ENCODE measurements around the gene MAP1B.
A peak's percentile ranks its signal among the peaks of the same experiment; 100 is the strongest.

Gene MAP1B

DNA sequence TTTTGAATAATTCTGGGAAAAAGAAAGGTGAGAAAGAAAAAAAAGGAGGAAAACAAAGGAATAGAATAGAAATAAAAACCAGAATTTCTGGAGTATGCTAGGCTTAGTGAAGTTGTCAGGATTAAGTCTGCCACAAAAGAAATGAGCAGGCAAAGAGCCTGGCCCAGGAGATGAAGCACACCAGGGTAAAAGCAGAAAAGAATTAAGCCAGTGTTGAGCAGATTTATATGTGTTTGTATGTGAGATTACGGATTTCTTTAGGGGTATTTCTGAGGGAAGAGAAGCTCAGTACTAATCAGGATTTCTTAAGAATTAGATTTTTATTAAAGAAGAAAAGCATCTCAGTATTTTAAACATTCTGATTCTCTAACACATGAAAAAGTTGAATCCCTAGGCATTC is 138.3 kb downstream of the MAP1B start:
- Mint-ChIP-seq H3K4me1 (peaks cover 22% of the 10 kb centered on the region), H3K27ac (ENCODE audit: low read depth) (no peak overlapping the region), H3K4me3 (no peak overlapping the region), H3K9me3 (no peaks in the 10 kb centered on the region), H3K36me3 (ENCODE audit: insufficient read depth) (no peaks in the 10 kb centered on the region), H3K27me3 (no peaks in the 10 kb centered on the region)
- DNase-seq (ENCODE audit: low spot score in 2 of 2) (no peak), ATAC-seq (replicated peaks; ENCODE audit: extremely low read depth, poor library complexity, severe bottlenecking) (no peak)

DNA sequence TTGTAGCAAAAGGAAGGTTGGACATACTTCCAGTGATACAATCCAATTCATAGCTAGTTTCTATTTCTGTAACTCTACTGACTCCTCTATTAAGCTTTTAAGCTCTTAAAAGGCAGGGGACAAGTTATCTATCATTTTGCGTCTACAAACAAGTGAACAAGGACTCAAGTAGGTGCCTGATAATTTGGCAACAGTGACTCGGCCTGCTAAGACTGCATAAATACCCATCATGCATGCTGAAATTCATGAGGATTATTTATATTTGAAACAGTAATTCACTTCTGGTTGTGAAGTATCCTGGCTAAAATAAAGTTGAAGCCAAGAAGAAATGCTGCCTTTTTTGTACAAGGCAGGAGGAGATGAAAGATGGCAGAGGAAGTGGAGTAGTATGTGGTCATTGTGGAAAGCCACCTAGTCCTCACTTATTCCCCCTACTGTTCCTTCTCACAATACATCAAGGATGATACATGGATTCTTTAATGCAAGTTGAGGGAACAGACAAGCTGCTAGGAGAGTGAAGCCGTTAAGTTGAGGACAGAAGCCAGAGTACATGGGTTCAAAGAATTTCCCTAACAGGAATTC is 138.8 kb downstream of the MAP1B start:
- H3K9me3 Mint-ChIP-seq: no peaks in the 10 kb centered on the region
- H3K4me3 Mint-ChIP-seq: no peak overlapping the region
- no peaks in the 10 kb centered on the region for H3K27me3 Mint-ChIP-seq
- no peaks in the 10 kb centered on the region for H3K36me3 Mint-ChIP-seq (ENCODE audit: insufficient read depth)
- H3K27ac Mint-ChIP-seq (ENCODE audit: low read depth): no peak overlapping the region
- ATAC-seq (replicated peaks; ENCODE audit: extremely low read depth, poor library complexity, severe bottlenecking): peak; percentile 60
- no peak for DNase-seq (ENCODE audit: low spot score in 2 of 2)
- H3K4me1 Mint-ChIP-seq: peaks cover 25% of the 10 kb centered on the region

DNA sequence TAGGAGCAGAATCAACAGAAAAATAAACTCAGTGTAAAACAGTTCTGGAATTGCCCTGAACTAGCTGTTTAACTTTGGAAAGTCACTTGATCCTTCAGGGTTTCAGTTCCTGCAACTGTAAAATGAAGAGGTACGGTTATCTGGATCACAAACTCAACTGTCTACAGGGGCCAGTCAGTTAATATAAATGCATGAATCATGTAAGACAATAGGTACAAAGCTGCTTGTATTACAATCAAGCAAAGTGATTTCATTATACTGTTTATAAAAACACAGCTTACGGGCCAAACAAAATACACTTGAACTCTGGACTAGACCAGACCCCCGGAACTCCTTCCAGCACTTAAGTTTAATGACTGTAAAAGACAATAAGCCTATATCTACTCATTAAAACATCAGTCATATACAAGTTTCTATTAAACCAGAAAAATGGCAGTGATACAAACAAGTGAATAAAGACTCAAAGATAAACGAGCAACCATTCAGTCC is 139.7 kb downstream of the MAP1B start:
- Mint-ChIP-seq H3K9me3 (no peaks in the 10 kb centered on the region), H3K27me3 (no peaks in the 10 kb centered on the region), H3K4me3 (no peak overlapping the region), H3K36me3 (ENCODE audit: insufficient read depth) (no peaks in the 10 kb centered on the region), H3K27ac (ENCODE audit: low read depth) (no peak overlapping the region), H3K4me1 (peaks cover 29% of the 10 kb centered on the region)
- ATAC-seq (replicated peaks; ENCODE audit: extremely low read depth, poor library complexity, severe bottlenecking) (no peak), DNase-seq (ENCODE audit: low spot score in 2 of 2) (no peak)

DNA sequence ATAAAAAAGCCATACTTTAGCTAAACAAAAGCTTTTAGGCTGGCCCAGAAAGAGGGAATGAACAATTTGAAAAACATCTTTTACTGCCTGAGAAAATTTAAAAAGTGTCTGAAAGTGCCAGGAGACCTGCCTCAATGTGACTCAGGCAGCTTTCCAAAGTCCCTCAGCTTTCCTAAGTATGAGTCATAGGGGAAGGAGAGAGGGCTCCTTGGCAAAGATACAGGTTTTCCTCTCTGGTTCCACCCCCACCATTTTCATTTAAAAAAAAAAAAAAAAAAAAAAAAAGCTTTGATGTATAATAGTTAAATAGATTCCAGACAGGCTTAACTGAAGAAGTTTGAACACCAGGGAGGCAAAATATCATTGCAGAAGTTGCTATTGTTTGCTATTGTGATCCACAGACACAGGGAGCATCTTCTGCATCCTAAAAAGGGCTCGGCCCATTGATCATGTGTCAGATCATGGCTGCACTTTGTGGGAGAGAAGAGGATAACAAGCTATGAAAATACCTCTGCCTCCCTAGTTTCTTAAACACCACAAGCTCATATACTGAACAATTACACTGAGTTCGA is 141.2 kb downstream of the MAP1B start:
- peaks cover 3% of the 10 kb centered on the region for H3K36me3 Mint-ChIP-seq (ENCODE audit: insufficient read depth)
- ATAC-seq (replicated peaks; ENCODE audit: extremely low read depth, poor library complexity, severe bottlenecking): no peak
- H3K27ac Mint-ChIP-seq (ENCODE audit: low read depth): no peak overlapping the region
- DNase-seq (ENCODE audit: low spot score in 2 of 2): no peak
- H3K9me3 Mint-ChIP-seq: no peaks in the 10 kb centered on the region
- H3K4me1 Mint-ChIP-seq: peaks cover 34% of the 10 kb centered on the region
- no peak overlapping the region for H3K4me3 Mint-ChIP-seq
- no peaks in the 10 kb centered on the region for H3K27me3 Mint-ChIP-seq

DNA sequence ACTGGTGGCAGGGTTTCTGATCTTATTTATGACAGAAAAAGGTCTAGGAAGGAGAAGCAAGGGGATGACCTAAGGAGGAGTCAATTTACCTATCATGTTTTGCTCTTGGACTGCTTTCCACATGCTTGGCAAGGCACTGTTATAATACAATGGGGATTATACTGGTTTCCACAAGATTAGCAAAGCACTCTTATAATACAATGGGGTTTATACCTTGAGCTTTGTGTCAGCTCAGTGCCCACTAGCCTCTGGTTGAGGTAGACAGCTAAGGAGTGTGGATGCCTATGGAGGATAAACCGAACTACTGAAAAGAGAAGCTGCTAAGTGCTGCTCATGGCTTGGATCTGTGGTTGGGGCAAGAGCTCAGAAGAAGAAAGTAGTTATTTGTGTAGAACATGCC is 144.1 kb downstream of the MAP1B start:
- peaks cover 17% of the 10 kb centered on the region for H3K4me1 Mint-ChIP-seq
- H3K36me3 Mint-ChIP-seq (ENCODE audit: insufficient read depth): peaks cover 3% of the 10 kb centered on the region
- no peak overlapping the region for H3K4me3 Mint-ChIP-seq
- no peak overlapping the region for H3K27ac Mint-ChIP-seq (ENCODE audit: low read depth)
- DNase-seq (ENCODE audit: low spot score in 2 of 2) (no peak), ATAC-seq (replicated peaks; ENCODE audit: extremely low read depth, poor library complexity, severe bottlenecking) (no peak)
- no peaks in the 10 kb centered on the region for H3K27me3 Mint-ChIP-seq
- H3K9me3 Mint-ChIP-seq: no peaks in the 10 kb centered on the region

- H3K9me3 Mint-ChIP-seq: no peaks in the 10 kb centered on the region
- H3K27ac Mint-ChIP-seq (ENCODE audit: low read depth): no peak overlapping the region
- no peak overlapping the region for H3K4me3 Mint-ChIP-seq
- H3K4me1 Mint-ChIP-seq: peaks cover 12% of the 10 kb centered on the region
- ATAC-seq (replicated peaks; ENCODE audit: extremely low read depth, poor library complexity, severe bottlenecking) (no peak), DNase-seq (ENCODE audit: low spot score in 2 of 2) (no peak)
- peaks cover 3% of the 10 kb centered on the region for H3K36me3 Mint-ChIP-seq (ENCODE audit: insufficient read depth)
- no peaks in the 10 kb centered on the region for H3K27me3 Mint-ChIP-seq
Measured at GRCh38 chr5:72252008-72252407, 144.7 kb downstream of the MAP1B start.

DNA sequence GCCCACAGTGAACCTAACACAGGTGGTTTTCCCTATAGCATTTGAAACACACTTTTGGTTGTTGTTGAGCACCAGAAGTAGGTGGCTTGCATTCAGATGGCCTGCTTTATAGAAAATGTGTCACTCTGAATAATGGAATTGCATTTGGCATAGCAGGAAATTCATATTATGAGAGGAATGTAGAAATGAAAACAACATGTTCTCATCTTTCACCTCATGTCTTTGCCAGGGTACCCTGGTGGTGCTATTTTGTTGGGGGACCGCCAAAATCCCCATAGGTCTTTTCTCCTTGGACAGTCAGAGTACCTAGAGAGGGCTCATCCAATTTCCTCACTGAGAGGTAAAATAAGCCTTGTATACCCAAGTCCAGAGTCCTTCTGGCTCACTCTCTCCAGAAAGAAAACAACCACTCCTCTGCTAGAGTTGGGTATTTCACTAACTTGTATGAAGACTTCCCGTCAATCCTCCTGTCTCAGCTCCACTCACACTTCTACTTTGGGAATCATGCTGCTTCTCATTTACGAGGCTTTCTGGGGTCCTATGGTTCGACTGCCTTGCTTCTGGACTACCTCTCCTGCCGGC is 145.4 kb downstream of the MAP1B start:
- Mint-ChIP-seq H3K4me3 (no peak overlapping the region), H3K4me1 (peaks cover 17% of the 10 kb centered on the region), H3K27me3 (no peaks in the 10 kb centered on the region), H3K36me3 (ENCODE audit: insufficient read depth) (peaks cover 4% of the 10 kb centered on the region), H3K9me3 (no peaks in the 10 kb centered on the region), H3K27ac (ENCODE audit: low read depth) (no peak overlapping the region)
- no peak for DNase-seq (ENCODE audit: low spot score in 2 of 2)
- ATAC-seq (replicated peaks; ENCODE audit: extremely low read depth, poor library complexity, severe bottlenecking): no peak

DNA sequence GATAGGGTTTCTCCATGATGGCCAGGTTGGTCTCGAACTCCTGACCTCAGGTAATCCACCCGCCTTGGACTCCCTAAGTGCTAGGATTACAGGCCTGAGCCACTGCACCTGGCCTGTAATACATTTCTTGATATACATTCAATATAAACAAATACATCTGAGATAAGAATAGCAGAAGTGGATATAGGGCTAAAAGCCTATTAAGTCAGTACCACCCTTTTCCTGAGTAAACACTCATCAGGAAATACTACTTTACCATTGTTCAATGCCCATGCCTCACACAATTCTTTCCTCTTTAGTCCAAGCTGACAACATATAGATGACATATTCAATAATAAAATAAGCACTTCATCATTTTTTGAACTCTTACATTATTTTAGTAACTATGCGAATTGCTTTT is 148.0 kb downstream of the MAP1B start:
- DNase-seq (ENCODE audit: low spot score in 2 of 2) (no peak), ATAC-seq (replicated peaks; ENCODE audit: extremely low read depth, poor library complexity, severe bottlenecking) (no peak)
- H3K27me3 Mint-ChIP-seq: no peaks in the 10 kb centered on the region
- H3K4me3 Mint-ChIP-seq: no peak overlapping the region
- H3K36me3 Mint-ChIP-seq (ENCODE audit: insufficient read depth): peaks cover 4% of the 10 kb centered on the region
- H3K27ac Mint-ChIP-seq (ENCODE audit: low read depth): no peak overlapping the region
- H3K4me1 Mint-ChIP-seq: peaks cover 18% of the 10 kb centered on the region
- no peaks in the 10 kb centered on the region for H3K9me3 Mint-ChIP-seq

GRCh38 chr5:72255670-72256069 is 148.4 kb downstream of the MAP1B start:
- no peaks in the 10 kb centered on the region for H3K9me3 Mint-ChIP-seq
- H3K27me3 Mint-ChIP-seq: no peaks in the 10 kb centered on the region

DNA sequence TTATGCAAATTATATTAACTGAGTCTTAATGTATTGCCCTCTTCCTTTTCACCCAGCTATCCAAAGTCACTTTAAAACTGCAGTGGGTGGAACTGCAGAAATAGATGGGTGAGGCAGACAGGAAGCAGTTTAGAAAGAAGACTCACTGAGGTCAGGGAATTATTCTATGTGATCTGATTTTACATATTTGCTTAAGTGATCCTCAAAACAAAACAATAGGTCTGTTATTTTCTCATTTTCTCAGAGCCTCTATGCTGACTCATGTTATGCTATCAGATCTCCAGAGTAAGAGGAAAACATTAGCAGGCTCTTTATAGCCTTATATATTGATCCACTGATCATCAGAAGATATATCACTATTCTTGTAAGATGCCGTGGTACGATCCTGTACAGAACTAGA is 149.3 kb downstream of the MAP1B start:
- Mint-ChIP-seq H3K36me3 (ENCODE audit: insufficient read depth) (peaks cover 5% of the 10 kb centered on the region), H3K9me3 (no peaks in the 10 kb centered on the region), H3K27ac (ENCODE audit: low read depth) (no peak overlapping the region), H3K27me3 (no peaks in the 10 kb centered on the region), H3K4me3 (no peak overlapping the region), H3K4me1 (peaks cover 12% of the 10 kb centered on the region)
- no peak for DNase-seq (ENCODE audit: low spot score in 2 of 2)
- ATAC-seq (replicated peaks; ENCODE audit: extremely low read depth, poor library complexity, severe bottlenecking): no peak

More at GRCh38 chr5:72255670-72256069, 148.4 kb downstream of the MAP1B start:
- DNase-seq (ENCODE audit: low spot score in 2 of 2) (no peak), ATAC-seq (replicated peaks; ENCODE audit: extremely low read depth, poor library complexity, severe bottlenecking) (no peak)
- Mint-ChIP-seq H3K27ac (ENCODE audit: low read depth) (no peak overlapping the region), H3K4me1 (peaks cover 18% of the 10 kb centered on the region), H3K4me3 (no peak overlapping the region), H3K36me3 (ENCODE audit: insufficient read depth) (peaks cover 4% of the 10 kb centered on the region)

Measured in central memory CD8-positive, alpha-beta T cell (primary cell).